Epithelial cell of prostate (primary cell): ENCODE data around the gene TAP1.

Experiments used
- DNase-seq: peaks from one replicate; pipeline ENCODE4 v3.0.0-alpha.2; 2011; ENCODE audit warnings: low read depth, low spot score
- H3K27ac ChIP-seq: fragments of 450-650 bp; 2 replicates; pipeline ENCODE4 v1.5.1; 2017; ENCODE audit warnings: mild to moderate bottlenecking

Gene TAP1

DNA sequence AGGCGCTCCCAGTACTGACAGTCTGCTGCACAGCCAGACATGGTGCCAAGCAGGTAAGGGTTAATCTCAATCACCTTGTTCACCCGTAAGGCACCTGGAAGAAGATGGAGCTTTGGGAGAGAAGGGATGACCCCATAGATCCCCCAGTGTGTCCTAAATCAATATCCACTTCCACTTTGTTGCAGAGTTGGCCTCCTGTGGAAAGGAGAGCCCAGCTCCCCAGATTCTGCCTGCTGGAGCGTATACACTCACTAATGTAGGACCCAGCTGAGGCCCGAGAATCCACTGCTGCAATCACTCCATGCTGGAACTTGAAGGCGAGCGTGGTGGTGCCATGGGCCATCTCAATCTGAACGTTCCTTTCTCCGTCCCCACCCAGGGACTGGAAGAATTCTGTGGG, 10.8 kb downstream of the TAP1 start:
- DNase-seq = no peak
- no peak overlapping the region for H3K27ac ChIP-seq

- no peak for DNase-seq
- no peak overlapping the region for H3K27ac ChIP-seq
These were observed 11.4 kb downstream of the TAP1 start for GRCh38 chr6:32842021-32842650.

DNA sequence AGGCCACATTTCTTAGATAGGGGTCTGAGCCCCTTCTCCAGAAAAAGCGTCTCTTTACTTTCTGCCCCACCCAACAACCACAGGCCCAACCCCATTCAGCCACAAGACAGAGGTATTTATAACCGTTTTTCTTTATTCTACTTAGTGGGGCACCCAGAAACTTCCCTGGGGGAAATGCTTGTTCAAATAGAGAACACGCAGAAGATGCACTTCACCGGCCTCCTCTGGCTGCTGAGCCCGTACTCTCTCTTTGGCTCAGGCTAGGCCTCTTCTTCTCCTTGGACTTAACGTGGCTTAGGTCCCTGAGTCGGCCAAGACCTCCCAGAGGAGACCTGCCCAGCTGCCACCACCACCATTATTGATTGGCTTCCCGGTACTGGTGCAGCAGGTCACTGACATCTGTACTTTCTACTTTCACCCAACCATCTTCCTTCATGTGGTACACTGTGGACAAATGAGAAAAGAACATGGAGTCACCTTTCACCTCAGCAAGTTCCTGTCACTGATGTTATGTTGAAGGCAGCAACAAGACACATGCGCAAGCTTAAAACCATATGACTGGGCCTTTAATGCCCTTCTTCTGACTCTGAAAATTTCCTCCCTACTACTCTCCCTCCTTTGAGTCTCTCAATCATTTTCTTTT, 12.8 kb downstream of the TAP1 start:
- no peak for DNase-seq

DNA sequence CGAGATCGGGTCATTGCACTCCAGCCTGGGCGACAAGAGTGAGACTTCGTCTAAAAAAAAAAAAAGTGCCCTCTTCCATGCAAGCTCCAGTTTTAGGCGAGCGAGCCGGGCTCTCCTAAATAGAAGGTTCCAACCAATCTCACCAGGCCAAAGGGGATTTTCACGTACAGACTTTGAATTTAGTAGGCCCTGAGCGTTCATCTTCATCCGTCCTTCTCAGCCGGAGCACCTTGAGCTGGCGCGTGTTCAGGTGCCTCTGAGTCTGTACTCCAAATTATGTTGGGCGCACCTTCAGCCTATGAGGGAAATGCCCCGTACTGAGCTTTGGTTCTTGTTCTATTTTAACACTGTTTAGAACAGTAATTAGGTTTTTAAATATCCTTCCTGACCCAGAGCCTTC, 14.1 kb downstream of the TAP1 start:
- DNase-seq = no peak
- no peak overlapping the region for H3K27ac ChIP-seq

More for the DNA sequence above, 12.8 kb downstream of the TAP1 start:
- no peak overlapping the region for H3K27ac ChIP-seq

GRCh38 chr6:32838114-32838958, 15.2 kb downstream of the TAP1 start, which contains the start of gene TAP2:
Gene TAP2 (minus strand): TSS chr6:32838739. CDS start chr6:32838233, 506 bp downstream.
- H3K27ac ChIP-seq = peak within 1 kb of the TSS; percentile 83
- DNase-seq = peak; percentile 43

GRCh38 chr6:32837651-32838113, 15.8 kb downstream of the TAP1 start:
- peak overlapping the region; percentile 83 for H3K27ac ChIP-seq
- DNase-seq = peak; percentile 57

DNA sequence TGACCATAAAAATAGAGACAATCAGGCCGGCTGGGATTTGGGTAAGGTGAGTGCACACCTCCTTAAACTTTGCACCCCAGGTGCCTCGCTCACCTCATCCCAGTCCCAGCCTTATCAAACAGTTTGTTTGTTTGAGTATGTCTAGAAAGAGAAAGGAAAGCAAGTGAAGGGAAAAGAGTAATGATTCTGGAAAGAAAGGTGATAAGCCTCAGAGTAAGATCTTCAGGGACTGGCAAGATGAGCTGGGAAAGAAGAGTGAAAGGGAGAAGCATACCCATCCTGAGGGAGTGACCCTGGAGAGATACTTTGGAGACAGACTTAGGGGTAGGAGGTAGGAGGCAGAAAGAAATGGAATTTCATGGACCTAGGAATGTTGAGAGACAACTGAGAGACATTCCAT, 16.6 kb downstream of the TAP1 start:
- H3K27ac ChIP-seq = peak overlapping the region; percentile 83

DNA sequence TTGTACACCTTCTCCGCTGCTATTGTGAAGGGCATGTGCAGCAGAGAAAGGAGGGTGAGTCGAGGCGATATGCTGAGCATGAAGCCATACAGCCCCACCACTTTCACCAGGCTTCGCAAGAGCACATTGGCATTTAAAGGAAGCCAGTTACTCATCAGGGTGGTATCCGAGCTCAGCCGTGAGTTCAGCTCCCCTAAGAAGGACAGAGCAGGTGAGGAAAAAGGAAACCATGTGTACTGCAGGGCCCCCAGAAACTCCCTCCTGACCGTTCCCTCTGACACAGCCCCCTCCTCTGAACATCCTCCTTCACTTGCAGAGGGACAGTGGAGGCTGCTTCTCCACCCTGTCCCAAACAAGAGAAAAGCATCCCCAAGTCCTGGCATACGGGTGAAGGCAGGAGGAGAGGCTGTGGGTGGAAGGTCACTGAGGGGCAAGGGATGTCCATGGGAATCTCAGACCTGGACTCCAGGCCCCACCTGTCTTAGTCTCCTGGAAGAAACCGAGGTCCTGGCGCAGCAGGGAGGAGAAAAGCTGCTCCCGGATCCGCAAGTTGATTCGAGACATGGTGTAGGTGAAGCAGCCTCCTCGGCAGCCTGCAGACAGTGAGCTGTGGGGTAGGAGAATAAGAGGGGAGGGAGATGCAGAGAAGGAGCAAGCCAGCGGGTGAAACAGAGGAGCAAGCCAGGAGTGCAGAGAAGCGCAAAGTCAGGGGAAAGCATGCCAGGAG, 18.2 kb downstream of the TAP1 start:
- no peak for DNase-seq
- no peak overlapping the region for H3K27ac ChIP-seq

More for the DNA sequence above, 16.6 kb downstream of the TAP1 start:
- no peak for DNase-seq

DNA sequence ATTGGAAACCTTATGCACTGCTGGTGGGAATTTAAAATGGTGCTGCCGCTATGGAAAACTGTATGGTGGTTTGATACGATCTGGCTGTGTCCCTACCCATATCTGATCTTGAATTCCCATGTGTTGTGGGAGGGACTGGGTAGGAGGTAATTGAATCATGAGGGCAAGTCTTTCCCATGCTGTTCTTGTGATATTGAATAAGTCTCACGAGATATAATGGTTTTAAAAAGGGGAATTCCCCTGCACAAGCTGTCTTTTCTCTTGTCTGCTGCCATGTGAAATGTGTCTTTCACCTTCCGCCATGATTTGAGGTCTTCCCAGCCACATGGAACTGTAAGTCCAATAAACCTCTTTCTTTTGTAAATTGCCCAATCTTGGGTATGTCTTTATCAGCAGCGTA, 19.8 kb downstream of the TAP1 start:
- DNase-seq = no peak

GRCh38 chr6:32832535-32832934, 21.0 kb downstream of the TAP1 start:
- no peak for DNase-seq
- no peak overlapping the region for H3K27ac ChIP-seq

More for the DNA sequence above, 19.8 kb downstream of the TAP1 start:
- no peak overlapping the region for H3K27ac ChIP-seq

DNA sequence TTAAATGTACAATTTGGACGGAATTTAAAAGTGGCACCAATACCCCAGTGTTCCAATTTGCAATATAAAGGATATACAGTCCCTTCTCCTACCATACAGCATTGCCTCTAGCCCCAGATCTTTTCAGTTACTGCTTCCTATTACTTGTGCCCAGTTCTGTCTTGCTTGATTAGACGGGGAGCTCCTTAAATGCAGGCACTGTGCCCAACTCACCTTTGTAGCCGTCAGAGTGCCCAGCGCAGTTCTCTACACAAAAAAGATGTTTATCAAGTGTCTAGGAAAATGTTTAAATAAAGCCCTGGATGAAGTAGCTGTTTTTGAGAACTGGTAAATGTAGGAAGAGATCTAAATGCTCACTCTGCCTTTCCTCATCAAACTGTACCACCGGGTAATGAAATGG, 22.6 kb downstream of the TAP1 start:
- no peak overlapping the region for H3K27ac ChIP-seq
- no peak for DNase-seq

DNA sequence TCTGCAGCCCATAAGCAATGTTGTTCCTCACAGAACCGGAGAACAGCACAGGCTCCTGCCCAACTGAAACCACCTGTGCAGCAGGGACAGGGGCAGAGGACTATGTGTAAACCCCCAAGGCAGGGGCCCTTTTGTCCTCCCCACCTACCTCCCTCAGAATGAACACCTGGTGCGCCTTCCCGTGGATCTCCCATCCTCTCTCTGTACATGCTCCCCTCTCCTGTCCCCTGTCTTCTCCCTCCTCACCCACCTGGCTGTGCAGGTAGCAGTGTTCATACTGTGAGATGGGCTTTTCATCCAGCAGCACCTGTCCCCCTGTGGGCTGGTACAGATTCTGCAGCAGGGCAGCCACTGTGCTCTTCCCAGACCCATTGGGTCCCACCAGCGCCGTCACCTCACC, 23.5 kb downstream of the TAP1 start:
- no peak overlapping the region for H3K27ac ChIP-seq
- no peak for DNase-seq

GRCh38 chr6:32829495-32829894, 24.0 kb downstream of the TAP1 start:
- H3K27ac ChIP-seq = no peak overlapping the region
- no peak for DNase-seq

DNA sequence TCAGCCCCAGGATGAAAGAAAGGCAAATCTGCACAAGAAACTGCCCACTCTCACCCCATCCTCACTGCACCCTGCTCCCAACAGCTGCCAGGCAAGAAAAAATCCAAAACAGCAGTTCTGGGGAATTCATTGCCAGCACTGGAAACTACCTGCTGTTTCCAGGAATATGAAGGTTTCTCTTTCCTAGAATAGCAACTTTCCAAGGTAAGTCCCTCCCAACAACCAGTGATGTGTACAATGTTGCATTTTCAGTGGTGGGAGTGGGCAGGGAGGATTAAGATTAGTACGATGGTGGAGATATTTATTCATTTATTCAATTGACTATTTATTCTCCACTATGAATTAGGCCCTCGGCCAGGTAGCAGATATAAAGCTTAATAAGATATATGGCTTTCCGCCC, 26.5 kb downstream of the TAP1 start:
- H3K27ac ChIP-seq = no peak overlapping the region
- DNase-seq = no peak

GRCh38 chr6:32825966-32826365, 27.5 kb downstream of the TAP1 start:
- H3K27ac ChIP-seq = no peak overlapping the region
- DNase-seq = no peak

- DNase-seq = peak; percentile 94
- H3K27ac ChIP-seq = peak overlapping the region; percentile 58
These were observed 33.8 kb downstream of the TAP1 start for GRCh38 chr6:32819729-32820128.

GRCh38 chr6:32818867-32819266, 34.6 kb downstream of the TAP1 start:
- DNase-seq = no peak
- H3K27ac ChIP-seq = peak overlapping the region; percentile 58

DNA sequence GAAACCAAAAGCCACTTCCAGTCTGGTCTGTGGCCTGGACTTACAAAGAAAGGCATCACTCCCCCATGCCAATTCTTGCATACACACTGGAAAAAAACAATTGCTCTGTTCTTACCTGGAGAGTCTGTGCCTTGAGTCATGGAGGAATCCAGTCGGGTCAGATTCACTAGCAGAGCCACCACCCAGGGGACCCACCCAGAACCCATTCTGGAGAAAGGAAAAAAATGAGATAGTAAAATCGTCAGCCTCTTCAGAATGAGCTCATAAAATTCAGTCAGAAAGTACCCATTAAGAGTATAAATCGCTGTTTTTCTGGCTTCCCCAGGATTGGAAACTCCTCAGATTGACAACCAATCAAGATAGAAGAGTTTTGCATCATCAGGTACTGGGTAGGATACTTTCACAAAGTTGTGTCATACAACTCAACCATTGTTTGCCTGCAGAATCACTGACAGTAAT, 36.7 kb downstream of the TAP1 start, which contains the start of gene HLA-DOB:
Gene HLA-DOB (minus strand): TSS at position 257 of the 459 bp plus-strand sequence. CDS start 51 bp downstream, at position 206.
- peak; percentile 90 for DNase-seq
- peak within 1 kb of the TSS; percentile 80 for H3K27ac ChIP-seq

DNA sequence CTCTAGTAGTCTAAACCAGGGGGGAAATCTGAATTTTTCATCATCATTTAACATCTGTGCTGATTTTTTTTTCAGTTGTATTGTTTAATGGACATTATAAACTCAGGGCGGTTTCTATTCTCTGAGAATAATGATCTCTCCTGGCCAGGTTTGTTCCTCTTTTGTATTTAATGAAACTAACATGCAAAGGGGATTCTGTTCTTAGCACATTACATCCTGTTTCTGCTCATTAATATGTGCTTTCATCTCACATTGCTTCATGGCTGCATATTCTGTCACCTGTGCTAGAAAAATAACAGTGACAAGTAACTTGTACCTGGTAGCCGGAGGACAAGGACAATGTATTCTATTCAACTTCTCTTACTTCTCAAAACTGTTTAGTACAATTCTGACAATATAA, 37.5 kb downstream of the TAP1 start:
- H3K27ac ChIP-seq = peak overlapping the region; percentile 80
- DNase-seq = no peak

GRCh38 chr6:32815115-32815514, 38.4 kb downstream of the TAP1 start:
- H3K27ac ChIP-seq = no peak overlapping the region
- DNase-seq = no peak
